Adipose tissue (tissue), 3 donors: ENCODE data around the gene PAX7. TPM values are rescaled to one million over a fixed set of nuclear protein-coding genes. Genes with fewer than 3 reads are reported as not detected.
"Not testable (repeated sequence)": the region's sequence is repeated elsewhere in the genome, so short reads cannot be mapped to it uniquely, and the experiment has no call there.

Experiments
- H3K27ac ChIP-seq: one replicate; pipeline ENCODE4 v1.5.1; 2013; ENCODE audit warnings: low read depth, low read length
- WGBS, 3 donors: extraction: QIAGEN DNeasy Blood & Tissue Kit; methylation state at CpG; one replicate each; pipeline ENCODE4 v1.1.7; 2013; 5-methylcytosine and 5-hydroxymethylcytosine counted together
- polyA plus RNA-seq, 3 donors: library from polyadenylated mRNA; stranded (reverse); fragments of 200-250 nt; gene quantifications; one replicate each; pipeline ENCODE4 v1.2.3, GENCODE V29; 2013
- donor health status: healthy with polysubstance abuse.
- donor health status: Bipolar disorder and iron deficiency.
- donor health status: healthy.

Gene PAX7
- polyA plus RNA-seq, 3 donors, result not detected

GRCh38 chr1:18734001-18734400 is 103.4 kb downstream of the PAX7 start:
- 70 to 75% (median 72%) methylated on average over 15 of the region's 15 CpGs for WGBS, 3 donors
- H3K27ac ChIP-seq, result no peak overlapping the region

- WGBS, 3 donors, result 51 to 57% (median 56%) methylated on average over 7 of the region's 7 CpGs
- no peak overlapping the region for H3K27ac ChIP-seq
Measured at GRCh38 chr1:18734461-18735223, 104.0 kb downstream of the PAX7 start.

GRCh38 chr1:18735224-18735997 is 104.8 kb downstream of the PAX7 start:
- 81 to 86% (median 83%) methylated on average over 21 to 22 of the region's 22 CpGs for WGBS, 3 donors
- H3K27ac ChIP-seq, result no peak overlapping the region

- 43 to 67% (median 67%) methylated on average over 6 of the region's 6 CpGs for WGBS, 3 donors
Measured at GRCh38 chr1:18736958-18737357, 106.3 kb downstream of the PAX7 start.

GRCh38 chr1:18738126-18738525 is 107.5 kb downstream of the PAX7 start:
- no peak overlapping the region for H3K27ac ChIP-seq
- WGBS, 3 donors, result 41 to 54% (median 52%) methylated on average over 11 of the region's 11 CpGs

More at GRCh38 chr1:18736958-18737357, 106.3 kb downstream of the PAX7 start:
- no peak overlapping the region for H3K27ac ChIP-seq

- WGBS, 3 donors, result 68 to 89% (median 80%) methylated on average over 3 of the region's 3 CpGs
- no peak overlapping the region for H3K27ac ChIP-seq
Measured at GRCh38 chr1:18738617-18739016, 108.0 kb downstream of the PAX7 start.

GRCh38 chr1:18739408-18739807 is 108.8 kb downstream of the PAX7 start:
- WGBS, 3 donors, result 54 to 70% (median 69%) methylated on average over 6 of the region's 6 CpGs
- H3K27ac ChIP-seq, result no peak overlapping the region

- H3K27ac ChIP-seq, result no peak overlapping the region
- WGBS, 3 donors, result 65 to 81% (median 77%) methylated on average over 15 of the region's 15 CpGs
Measured at GRCh38 chr1:18739897-18740296, 109.3 kb downstream of the PAX7 start.

- WGBS, 3 donors, result 58 to 87% (median 81%) methylated on average over 1 of the region's 1 CpG
- H3K27ac ChIP-seq, result no peak overlapping the region
Measured at GRCh38 chr1:18740617-18741016, 110.0 kb downstream of the PAX7 start.

GRCh38 chr1:18743233-18743632 is 112.6 kb downstream of the PAX7 start:
- 30 to 36% (median 35%) methylated on average over 7 of the region's 7 CpGs for WGBS, 3 donors
- no peak overlapping the region for H3K27ac ChIP-seq

- not testable (repeated sequence) for H3K27ac ChIP-seq
- 71 to 93% (median 71%) methylated on average over 1 of the region's 1 CpG for WGBS, 3 donors
Measured at GRCh38 chr1:18744381-18744780, 113.7 kb downstream of the PAX7 start.

- 61 to 77% (median 75%) methylated on average over 5 of the region's 5 CpGs for WGBS, 3 donors
- H3K27ac ChIP-seq, result no peak overlapping the region
Measured at GRCh38 chr1:18746981-18747380, 116.3 kb downstream of the PAX7 start.

GRCh38 chr1:18747671-18748070 is 117.0 kb downstream of the PAX7 start:
- 63 to 71% (median 69%) methylated on average over 5 of the region's 5 CpGs for WGBS, 3 donors

GRCh38 chr1:18748435-18748834 is 117.8 kb downstream of the PAX7 start:
- 48 to 74% (median 74%) methylated on average over 10 of the region's 10 CpGs for WGBS, 3 donors
- no peak overlapping the region for H3K27ac ChIP-seq

More at GRCh38 chr1:18747671-18748070, 117.0 kb downstream of the PAX7 start:
- no peak overlapping the region for H3K27ac ChIP-seq

GRCh38 chr1:18749569-18749968 is 118.9 kb downstream of the PAX7 start:
- no peak overlapping the region for H3K27ac ChIP-seq

- WGBS, 3 donors, result 68 to 85% (median 80%) methylated on average over 2 of the region's 2 CpGs
Measured at GRCh38 chr1:18750600-18750999, 120.0 kb downstream of the PAX7 start.

GRCh38 chr1:18751425-18751824 is 120.8 kb downstream of the PAX7 start:
- WGBS, 3 donors, result 28 to 37% (median 31%) methylated on average over 4 of the region's 4 CpGs
- no peak overlapping the region for H3K27ac ChIP-seq

More at GRCh38 chr1:18750600-18750999, 120.0 kb downstream of the PAX7 start:
- H3K27ac ChIP-seq, result no peak overlapping the region

- H3K27ac ChIP-seq, result no peak overlapping the region
Measured at GRCh38 chr1:18752409-18752808, 121.8 kb downstream of the PAX7 start.

- WGBS, 3 donors, result 72 to 89% (median 84%) methylated on average over 3 of the region's 3 CpGs
- H3K27ac ChIP-seq, result no peak overlapping the region
Measured at GRCh38 chr1:18760156-18760555, 129.5 kb downstream of the PAX7 start.
